ENCODE data around the gene BAIAP2.

BAIAP2 gene

GRCh38 chr17:81120695-81121621 is 86.0 kb downstream of the BAIAP2 start:
- peak in 6 of 56 donors; percentile 21 to 62 (median 47) for DNase-seq

GRCh38 chr17:81121841-81122733 is 87.1 kb downstream of the BAIAP2 start:
- peak in 2 of 56 donors; percentile 43 to 59 for DNase-seq

GRCh38 chr17:81123052-81124048 is 88.4 kb downstream of the BAIAP2 start:
- DNase-seq: peak in 11 of 56 donors; percentile 29 to 66 (median 48)

GRCh38 chr17:81124377-81124776 is 89.4 kb downstream of the BAIAP2 start:
- no peak for DNase-seq

- peak in 16 of 56 donors; percentile 22 to 62 (median 44) for DNase-seq
Measured at GRCh38 chr17:81125573-81126081, 90.7 kb downstream of the BAIAP2 start.

GRCh38 chr17:81126281-81127132 is 91.6 kb downstream of the BAIAP2 start:
- peak in 45 of 56 donors; percentile 20 to 82 (median 50) for DNase-seq

GRCh38 chr17:81127133-81127455 is 92.1 kb downstream of the BAIAP2 start:
- peak in 4 of 56 donors; percentile 42 to 62 (median 54) for DNase-seq

- peak in 2 of 56 donors; percentile 45 to 49 for DNase-seq
Measured at GRCh38 chr17:81127526-81128177, 92.7 kb downstream of the BAIAP2 start.

GRCh38 chr17:81128338-81128737 is 93.4 kb downstream of the BAIAP2 start:
- DNase-seq: no peak

GRCh38 chr17:81128774-81129173 is 93.8 kb downstream of the BAIAP2 start:
- peak in 54 of 56 donors; percentile 64 to 98 (median 92) for DNase-seq

GRCh38 chr17:81129289-81129688 is 94.3 kb downstream of the BAIAP2 start:
- peak in 15 of 56 donors; percentile 55 to 81 (median 68) for DNase-seq

- DNase-seq: peak in 4 of 56 donors; percentile 38 to 72 (median 48)
Measured at GRCh38 chr17:81129711-81130367, 94.9 kb downstream of the BAIAP2 start.

GRCh38 chr17:81130385-81131361 is 95.7 kb downstream of the BAIAP2 start:
- DNase-seq: peak in 52 of 56 donors; percentile 27 to 91 (median 72)

- DNase-seq: no peak
Measured at GRCh38 chr17:81131486-81132196, 96.7 kb downstream of the BAIAP2 start.

- DNase-seq: no peak
Measured at GRCh38 chr17:81132197-81132540, 97.2 kb downstream of the BAIAP2 start.
